Breast epithelium (tissue), 4 donors: Measurements from ENCODE around the gene JPH3. TPM values are rescaled to one million over a fixed set of nuclear protein-coding genes. Genes with fewer than 3 reads are reported as not detected.

Experiments
- DNase-seq, 2 donors: peaks; one replicate each; pipeline ENCODE4 v3.0.0-alpha.2; 2019; ENCODE audit warnings: low spot score in 2 of 2
- H3K27ac ChIP-seq, 2 donors: fragments of 200-600 bp; sonication (generic) in 1 of 2; one replicate each; pipeline ENCODE4 v1.5.1; 2016 to 2019; ENCODE audit warnings: mild to moderate bottlenecking in 1 of 2
- H3K27me3 ChIP-seq, 2 donors: fragments of 200-600 bp; sonication (generic) in 1 of 2; one replicate each; pipeline versions ENCODE4 v1.5.1 to v1.6.0; 2017 to 2019; ENCODE audit warnings: control low read depth in 1 of 2, mild to moderate bottlenecking in 1 of 2
- H3K36me3 ChIP-seq: fragments of 200-600 bp; one replicate; pipeline ENCODE4 v1.5.1; 2019
- H3K4me1 ChIP-seq, 2 donors: fragments of 200-600 bp; sonication (generic); one replicate each; pipeline ENCODE4 v1.5.1; 2016 to 2019; ENCODE audit warnings: control low read depth in 1 of 2
- H3K4me3 ChIP-seq, 3 donors: fragments of 200-600 bp; sonication (generic); 1 replicate in 2 of 3; 2 replicates in 1 of 3; pipeline ENCODE4 v1.5.1; 2016 to 2019; ENCODE audit warnings: mild to moderate bottlenecking in 3 of 3, moderate library complexity in 2 of 3
- H3K9me3 ChIP-seq, 2 donors: fragments of 200-600 bp; sonication (generic) in 1 of 2; one replicate each; pipeline ENCODE4 v1.5.1; 2016 to 2019; ENCODE audit warnings: control low read depth in 1 of 2
- POLR2A ChIP-seq: fragments of 450-650 bp; IDR thresholded peaks from one replicate; pipeline ENCODE4 v1.6.1; 2016; ENCODE audit warnings: antibody characterized with exemption, mild to moderate bottlenecking, moderate library complexity
- POLR2AphosphoS5 ChIP-seq, 3 donors: sonication (generic); formaldehyde crosslinking; IDR thresholded peaks; one replicate each; pipeline ENCODE4 v1.6.1; 2017; ENCODE audit warnings: antibody characterized with exemption in 3 of 3
- intact Hi-C: fragments of 100-400 bp; cut with DNase I; formaldehyde crosslinking; loops from one replicate; pipeline ENCODE4 v1.15.1; 2023; ENCODE audit warnings: low total_unique reads
- total RNA-seq, 3 donors: library from RNA; depleted of rRNA; stranded (reverse); fragments of >200 nt; gene quantifications; one replicate each; pipeline ENCODE4 v1.1.0, GENCODE V29; 2016
- TF ChIP-seq, protein P1 (sequence below), 3 donors: fragments of 450-650 bp; IDR thresholded peaks; one replicate each; pipeline ENCODE4 v1.5.1; 2016 to 2017; ENCODE audit warnings: antibody characterized with exemption in 3 of 3, mild to moderate bottlenecking in 3 of 3, moderate library complexity in 3 of 3

JPH3 gene
- total RNA-seq, 3 donors from 2014 or later: 0.33 TPM; not detected in 2

DNA sequence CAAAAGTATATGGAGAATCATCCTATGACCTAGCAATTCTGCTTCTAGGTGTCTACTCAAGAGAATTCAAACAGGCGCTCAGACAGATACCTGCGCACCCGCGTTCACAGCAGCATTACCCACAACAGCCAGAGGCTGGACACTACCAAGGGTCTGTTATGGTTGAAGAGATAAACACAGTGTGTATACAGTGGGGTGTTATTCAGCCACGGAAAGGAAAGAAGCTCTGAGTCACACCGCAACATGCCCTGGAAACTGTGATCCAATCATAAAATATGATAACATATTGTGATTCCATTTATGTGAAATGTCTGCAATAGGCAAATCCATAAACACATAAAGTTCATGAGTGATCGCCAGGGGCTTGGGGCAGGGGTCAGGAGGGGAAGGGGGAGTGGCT lies 18.0 kb upstream of the JPH3 start:
- no peak for DNase-seq
- TF ChIP-seq, protein P1, sequence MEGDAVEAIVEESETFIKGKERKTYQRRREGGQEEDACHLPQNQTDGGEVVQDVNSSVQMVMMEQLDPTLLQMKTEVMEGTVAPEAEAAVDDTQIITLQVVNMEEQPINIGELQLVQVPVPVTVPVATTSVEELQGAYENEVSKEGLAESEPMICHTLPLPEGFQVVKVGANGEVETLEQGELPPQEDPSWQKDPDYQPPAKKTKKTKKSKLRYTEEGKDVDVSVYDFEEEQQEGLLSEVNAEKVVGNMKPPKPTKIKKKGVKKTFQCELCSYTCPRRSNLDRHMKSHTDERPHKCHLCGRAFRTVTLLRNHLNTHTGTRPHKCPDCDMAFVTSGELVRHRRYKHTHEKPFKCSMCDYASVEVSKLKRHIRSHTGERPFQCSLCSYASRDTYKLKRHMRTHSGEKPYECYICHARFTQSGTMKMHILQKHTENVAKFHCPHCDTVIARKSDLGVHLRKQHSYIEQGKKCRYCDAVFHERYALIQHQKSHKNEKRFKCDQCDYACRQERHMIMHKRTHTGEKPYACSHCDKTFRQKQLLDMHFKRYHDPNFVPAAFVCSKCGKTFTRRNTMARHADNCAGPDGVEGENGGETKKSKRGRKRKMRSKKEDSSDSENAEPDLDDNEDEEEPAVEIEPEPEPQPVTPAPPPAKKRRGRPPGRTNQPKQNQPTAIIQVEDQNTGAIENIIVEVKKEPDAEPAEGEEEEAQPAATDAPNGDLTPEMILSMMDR (IDR thresholded peaks at IDR 0.05): no peak
- TF ChIP-seq POLR2AphosphoS5 (IDR thresholded peaks at IDR 0.05) (no peak), POLR2A (no peak)
- Histone ChIP-seq H3K27me3 (peaks cover 0 to 36% of the 10 kb centered on the region in 2 donors), H3K36me3 (no peaks in the 10 kb centered on the region), H3K27ac (no peak overlapping the region), H3K9me3 (no peaks in the 10 kb centered on the region), H3K4me1 (peaks cover 0 to 3% of the 10 kb centered on the region in 2 donors), H3K4me3 (no peak overlapping the region)
- intact Hi-C loops: no loop called here

DNA sequence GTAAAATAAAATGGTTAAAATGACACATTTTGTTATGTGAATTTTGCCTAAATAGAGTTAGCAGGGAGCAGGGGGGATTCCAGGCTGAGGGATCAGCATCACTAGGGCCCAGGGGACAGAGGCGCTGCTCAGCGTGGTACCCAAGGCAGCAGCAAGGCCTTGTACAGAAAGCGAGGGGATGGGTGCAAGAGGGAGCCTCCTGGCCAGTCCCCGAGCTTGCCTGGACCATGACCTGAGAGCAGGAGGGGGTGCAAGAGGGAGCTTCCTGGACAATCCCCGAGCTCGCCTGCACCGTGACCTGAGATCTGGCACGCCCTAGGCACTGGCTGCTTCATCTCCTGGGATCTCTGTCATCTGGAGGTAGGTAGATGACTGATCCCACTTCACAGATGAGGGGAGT lies 17.3 kb upstream of the JPH3 start:
- Histone ChIP-seq H3K36me3 (no peaks in the 10 kb centered on the region), H3K27me3 (peaks cover 0 to 40% of the 10 kb centered on the region in 2 donors), H3K9me3 (no peaks in the 10 kb centered on the region), H3K27ac (no peak overlapping the region), H3K4me1 (peaks cover 0 to 3% of the 10 kb centered on the region in 2 donors), H3K4me3 (no peak overlapping the region)
- DNase-seq: no peak
- TF ChIP-seq, protein P1 (IDR thresholded peaks at IDR 0.05): no peak
- no peak for TF ChIP-seq POLR2A
- intact Hi-C loops: no loop called here

DNA sequence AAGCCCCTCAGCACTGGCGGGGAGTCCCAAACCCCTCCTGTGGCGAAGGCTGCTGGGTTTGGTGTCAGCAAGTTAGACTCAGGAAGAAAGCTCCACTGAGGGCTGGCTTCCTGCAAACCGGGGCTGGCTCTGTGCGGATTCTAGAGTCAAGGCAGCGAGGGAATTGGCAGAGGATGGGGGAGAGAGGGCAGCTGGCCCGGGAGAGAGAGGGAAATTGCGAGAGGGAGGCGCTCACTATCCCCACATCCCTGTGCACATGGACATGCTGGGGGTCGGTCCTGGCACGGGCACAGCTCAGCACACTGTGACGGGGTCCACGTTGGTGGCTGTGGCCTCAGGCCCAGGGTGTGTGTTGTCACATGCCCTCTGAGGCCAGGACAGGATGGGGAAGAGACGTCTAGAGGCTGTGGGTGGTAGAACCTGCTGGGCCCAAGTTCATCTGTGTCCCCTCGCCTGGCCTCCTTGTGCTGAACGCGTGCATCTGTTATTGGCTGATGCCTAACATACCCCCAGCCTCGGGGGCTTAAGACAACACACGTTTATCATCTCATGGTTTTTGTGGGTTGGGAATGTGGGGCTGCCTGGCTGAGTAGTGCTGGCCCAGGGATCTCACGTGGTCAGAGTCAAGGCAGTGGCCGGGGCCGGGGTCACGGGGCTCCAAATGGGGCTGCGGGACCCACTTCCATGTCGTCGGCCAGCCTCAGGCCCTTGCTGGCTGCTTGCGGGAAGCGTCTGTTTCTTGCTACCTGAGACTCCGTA lies 16.7 kb upstream of the JPH3 start:
- intact Hi-C loops: no loop called here
- TF ChIP-seq POLR2AphosphoS5 (IDR thresholded peaks at IDR 0.05) (no peak), POLR2A (no peak)
- TF ChIP-seq, protein P1 (IDR thresholded peaks at IDR 0.05): no peak
- no peaks in the 10 kb centered on the region for H3K36me3 ChIP-seq
- H3K27me3 ChIP-seq: peaks cover 0 to 46% of the 10 kb centered on the region in 2 donors
- H3K4me1 ChIP-seq: peaks cover 0 to 3% of the 10 kb centered on the region in 2 donors
- H3K9me3 ChIP-seq: no peaks in the 10 kb centered on the region
- DNase-seq: no peak
- H3K27ac ChIP-seq: no peak overlapping the region
- H3K4me3 ChIP-seq: no peak overlapping the region

DNA sequence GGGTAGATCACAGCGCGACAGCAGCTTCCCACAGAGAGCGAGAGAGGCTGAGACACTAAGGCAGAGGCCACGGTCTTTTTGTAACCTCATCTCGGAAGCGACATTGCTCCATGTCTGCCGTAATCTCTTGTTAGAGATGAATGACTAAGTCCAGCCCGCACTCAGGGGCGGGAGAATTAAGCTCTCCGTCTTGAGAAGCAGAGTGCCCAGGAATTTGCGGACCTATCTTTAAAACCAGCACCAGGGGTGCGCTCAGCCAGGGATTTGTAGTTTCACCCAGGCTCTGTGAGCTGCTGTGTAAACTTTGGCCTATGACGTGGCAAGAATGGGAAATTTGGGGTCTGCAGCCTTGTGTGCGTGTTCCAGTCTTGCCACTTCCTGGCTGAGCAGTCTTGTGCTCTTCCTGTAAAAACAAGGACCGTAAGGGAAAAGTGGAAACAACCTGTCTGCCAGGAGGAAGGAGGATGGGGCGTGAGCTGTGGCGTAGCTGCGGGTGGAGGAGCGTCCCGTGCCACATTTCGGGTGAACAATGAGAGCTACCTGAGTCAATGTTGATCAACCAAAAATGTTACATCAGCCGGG lies 16.0 kb upstream of the JPH3 start:
- peaks cover 0 to 3% of the 10 kb centered on the region in 2 donors for H3K4me1 ChIP-seq
- no peaks in the 10 kb centered on the region for H3K36me3 ChIP-seq
- no peak overlapping the region for H3K27ac ChIP-seq
- H3K4me3 ChIP-seq: no peak overlapping the region
- TF ChIP-seq POLR2AphosphoS5 (IDR thresholded peaks at IDR 0.05) (no peak), POLR2A (no peak)
- TF ChIP-seq, protein P1 (IDR thresholded peaks at IDR 0.05): no peak
- H3K9me3 ChIP-seq: no peaks in the 10 kb centered on the region
- intact Hi-C loops: no loop called here
- peaks cover 0 to 53% of the 10 kb centered on the region in 2 donors for H3K27me3 ChIP-seq
- DNase-seq: no peak

DNA sequence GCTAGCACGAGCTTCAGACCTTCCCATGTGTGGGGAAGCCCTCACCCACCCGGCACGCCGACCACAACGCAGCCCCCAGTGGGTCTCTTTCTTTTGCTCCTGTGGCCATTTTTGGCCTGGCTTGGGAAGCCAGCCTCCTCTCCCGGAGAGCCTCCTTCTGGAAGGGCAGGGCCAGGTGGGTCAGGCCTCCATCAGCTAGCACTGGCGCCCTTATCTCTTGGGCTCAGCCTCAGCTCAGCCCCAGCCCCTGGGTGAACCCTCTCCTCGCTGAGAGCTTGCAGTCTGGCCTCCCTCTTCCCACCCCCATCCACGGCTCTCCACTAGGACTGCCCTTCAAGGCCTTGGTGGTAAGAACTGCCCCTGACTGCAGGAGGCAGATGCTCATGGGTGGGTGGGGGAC lies 14.7 kb upstream of the JPH3 start:
- no peak overlapping the region for H3K27ac ChIP-seq
- DNase-seq: no peak
- H3K36me3 ChIP-seq: no peaks in the 10 kb centered on the region
- H3K4me3 ChIP-seq: no peak overlapping the region
- peaks cover 0 to 63% of the 10 kb centered on the region in 2 donors for H3K27me3 ChIP-seq
- H3K9me3 ChIP-seq: no peaks in the 10 kb centered on the region
- intact Hi-C loops: no loop called here
- TF ChIP-seq, protein P1 (IDR thresholded peaks at IDR 0.05): no peak
- no peak for TF ChIP-seq POLR2A
- TF ChIP-seq POLR2AphosphoS5 (IDR thresholded peaks at IDR 0.05): no peak
- H3K4me1 ChIP-seq: peaks cover 0 to under 1% of the 10 kb centered on the region in 2 donors
